SK-N-MC (cell line): ENCODE results near the gene CD52.
"Not testable (repeated sequence)": the region's sequence is repeated elsewhere in the genome, so short reads cannot be mapped to it uniquely, and the experiment has no call there.

Experiments used
- DNase-seq: peaks from one replicate; pipeline ENCODE4 v3.0.0-alpha.2; 2011; ENCODE audit warnings: low read depth, low spot score
- H3K27ac ChIP-seq: fragments of 200-600 bp; sonication (generic); 2 replicates; pipeline ENCODE4 v1.5.1; 2016; ENCODE audit warnings: mixed run types
- H3K36me3 ChIP-seq: fragments of 200-600 bp; sonication (generic); 2 replicates; pipeline ENCODE4 v1.6.1; 2017; ENCODE audit warnings: antibody characterized with exemption, low read length, mixed read lengths; ENCODE audit not compliant: insufficient read depth
- H3K4me3 ChIP-seq: fragments of 200-600 bp; sonication (generic); 2 replicates; pipeline ENCODE4 v1.5.1; 2016
- H3K9ac ChIP-seq: fragments of 200-600 bp; sonication (generic); 2 replicates; pipeline ENCODE4 v1.8.0; 2017; ENCODE audit warnings: mixed run types, mixed read lengths; ENCODE audit not compliant: insufficient read length
- H3K9me3 ChIP-seq: fragments of 200-600 bp; sonication (generic); 2 replicates; pipeline ENCODE4 v1.6.1; 2017; ENCODE audit warnings: low read depth, mild to moderate bottlenecking, antibody characterized with exemption, low read length, moderate library complexity, mixed read lengths
- EZH2 ChIP-seq: fragments of 200-600 bp; sonication (generic); IDR thresholded peaks from one replicate; pipeline ENCODE4 v1.6.1; 2017; ENCODE audit warnings: antibody characterized with exemption
- FOXP2 ChIP-seq: optimal IDR thresholded peaks from 2 replicates; pipeline ENCODE3; 2011; ENCODE audit warnings: mild to moderate bottlenecking, moderate library complexity; ENCODE audit not compliant: insufficient read depth; ENCODE audit errors: extremely low read length, control extremely low read depth
- POLR2AphosphoS5 ChIP-seq: IDR thresholded peaks from 2 replicates; pipeline ENCODE4 v1.6.1; 2012; ENCODE audit warnings: mild to moderate bottlenecking, low read depth, low read length, borderline replicate concordance

CD52 gene

GRCh38 chr1:26306290-26307229 lies 11.2 kb upstream of the CD52 start, which contains the start of gene UBXN11:
Gene UBXN11 (minus strand): TSS chr1:26306636. CDS start chr1:26302883, 3,753 bp downstream.
- Histone ChIP-seq H3K27ac (no peak within 1 kb of the TSS), H3K4me3 (peak within 1 kb of the TSS; percentile 89), H3K9ac (peak within 1 kb of the TSS; percentile 82), H3K9me3 (no peaks in the 10 kb centered on the region), H3K36me3 (no peaks in the 10 kb centered on the region)
- DNase-seq: peak; percentile 74
- TF ChIP-seq POLR2AphosphoS5 (peak; percentile 39; the same call in 1 of the 2 replicates), EZH2 (no peak)

GRCh38 chr1:26307363-26307781 lies 10.4 kb upstream of the CD52 start:
- TF ChIP-seq EZH2 (no peak), FOXP2 (no peak), POLR2AphosphoS5 (no peak)
- no peaks in the 10 kb centered on the region for H3K9me3 ChIP-seq
- H3K36me3 ChIP-seq: no peaks in the 10 kb centered on the region
- no peak for DNase-seq
- H3K27ac ChIP-seq: no peak overlapping the region
- peak overlapping the region; percentile 89 for H3K4me3 ChIP-seq
- H3K9ac ChIP-seq: peak overlapping the region; percentile 82

- not testable (repeated sequence) for DNase-seq, H3K36me3 ChIP-seq, H3K9me3 ChIP-seq, H3K9ac ChIP-seq, H3K27ac ChIP-seq, H3K4me3 ChIP-seq
Observed at GRCh38 chr1:26307966-26308899, 9.5 kb upstream of the CD52 start.

- Histone ChIP-seq H3K4me3 (no peak overlapping the region), H3K9ac (no peak overlapping the region), H3K36me3 (no peaks in the 10 kb centered on the region), H3K27ac (no peak overlapping the region), H3K9me3 (no peaks in the 10 kb centered on the region)
- no peak for DNase-seq
- TF ChIP-seq EZH2 (no peak), FOXP2 (no peak), POLR2AphosphoS5 (no peak)
Observed at GRCh38 chr1:26314501-26314900, 3.3 kb upstream of the CD52 start.

GRCh38 chr1:26315874-26316850 lies 1.6 kb upstream of the CD52 start:
- H3K9me3 ChIP-seq: no peaks in the 10 kb centered on the region
- TF ChIP-seq EZH2 (no peak), POLR2AphosphoS5 (no peak), FOXP2 (no peak)
- no peaks in the 10 kb centered on the region for H3K36me3 ChIP-seq
- H3K9ac ChIP-seq: no peak overlapping the region
- H3K4me3 ChIP-seq: no peak overlapping the region
- no peak overlapping the region for H3K27ac ChIP-seq
- no peak for DNase-seq

GRCh38 chr1:26317146-26317545 lies 612 bp upstream of the CD52 start:
- H3K36me3 ChIP-seq: no peaks in the 10 kb centered on the region
- no peaks in the 10 kb centered on the region for H3K9me3 ChIP-seq
- no peak for DNase-seq
- H3K9ac ChIP-seq: no peak overlapping the region
- TF ChIP-seq EZH2 (no peak), POLR2AphosphoS5 (no peak), FOXP2 (no peak)
- no peak overlapping the region for H3K4me3 ChIP-seq
- H3K27ac ChIP-seq: no peak overlapping the region

- H3K36me3 ChIP-seq: no peaks in the 10 kb centered on the region
- no peak overlapping the region for H3K9ac ChIP-seq
- no peaks in the 10 kb centered on the region for H3K9me3 ChIP-seq
- DNase-seq: no peak
- H3K4me3 ChIP-seq: no peak overlapping the region
- TF ChIP-seq FOXP2 (no peak), POLR2AphosphoS5 (no peak), EZH2 (no peak)
- no peak overlapping the region for H3K27ac ChIP-seq
Observed at GRCh38 chr1:26318338-26319064, 743 bp downstream of the CD52 start.

GRCh38 chr1:26320896-26321295 lies 3.1 kb downstream of the CD52 start:
- TF ChIP-seq FOXP2 (no peak), EZH2 (no peak), POLR2AphosphoS5 (no peak)
- no peak overlapping the region for H3K27ac ChIP-seq

More at GRCh38 chr1:26320896-26321295, 3.1 kb downstream of the CD52 start:
- DNase-seq: no peak
- H3K9me3 ChIP-seq: no peaks in the 10 kb centered on the region
- H3K4me3 ChIP-seq: no peak overlapping the region
- H3K36me3 ChIP-seq: no peaks in the 10 kb centered on the region
- no peak overlapping the region for H3K9ac ChIP-seq
